Stimulated activated CD8-positive, alpha-beta memory T cell treated with anti-CD3 and anti-CD28 coated beads, Interleukin-4, amount 100 ng/mL, for 24 hours (primary cell): ENCODE data around the gene GPI.
A peak's percentile ranks its signal among the peaks of the same experiment; 100 is the strongest.
"Not testable (repeated sequence)": the region's sequence is repeated elsewhere in the genome, so short reads cannot be mapped to it uniquely, and the experiment has no call there.

Source experiments
- DNase-seq: peaks from one replicate; pipeline ENCODE4 v3.0.0-alpha.2; 2020; ENCODE audit warnings: low read depth

Gene GPI

DNA sequence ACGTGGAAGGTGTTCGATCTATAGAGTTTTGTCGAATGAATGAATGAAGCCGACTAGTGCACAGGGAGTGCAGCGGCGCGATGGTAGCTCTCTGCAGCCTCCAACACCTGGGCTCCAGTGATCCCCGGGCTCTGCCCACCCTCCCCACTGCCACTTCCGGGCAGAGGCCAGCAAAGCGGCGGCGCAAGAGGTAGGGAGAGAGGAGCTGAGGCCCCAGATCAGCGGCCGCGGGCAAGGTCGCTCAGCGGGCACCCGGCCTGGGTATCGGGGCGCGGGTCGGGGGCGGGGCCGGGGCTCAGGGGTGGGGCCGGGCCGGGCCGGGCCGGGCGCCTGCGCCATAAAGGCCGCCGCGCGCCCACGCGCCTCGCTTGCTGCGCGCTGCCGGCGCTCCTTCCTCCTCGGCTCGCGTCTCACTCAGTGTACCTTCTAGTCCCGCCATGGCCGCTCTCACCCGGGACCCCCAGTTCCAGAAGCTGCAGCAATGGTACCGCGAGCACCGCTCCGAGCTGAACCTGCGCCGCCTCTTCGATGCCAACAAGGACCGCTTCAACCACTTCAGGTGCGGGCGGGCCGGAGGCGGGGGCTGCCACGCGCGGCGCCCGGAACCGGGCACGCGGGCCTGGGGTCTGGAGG is at the start of gene GPI:
Gene GPI (plus strand): TSS at position 367 of the 633 bp plus-strand sequence. CDS start 71 bp downstream, at position 438.
- DNase-seq: peak; percentile 64

DNA sequence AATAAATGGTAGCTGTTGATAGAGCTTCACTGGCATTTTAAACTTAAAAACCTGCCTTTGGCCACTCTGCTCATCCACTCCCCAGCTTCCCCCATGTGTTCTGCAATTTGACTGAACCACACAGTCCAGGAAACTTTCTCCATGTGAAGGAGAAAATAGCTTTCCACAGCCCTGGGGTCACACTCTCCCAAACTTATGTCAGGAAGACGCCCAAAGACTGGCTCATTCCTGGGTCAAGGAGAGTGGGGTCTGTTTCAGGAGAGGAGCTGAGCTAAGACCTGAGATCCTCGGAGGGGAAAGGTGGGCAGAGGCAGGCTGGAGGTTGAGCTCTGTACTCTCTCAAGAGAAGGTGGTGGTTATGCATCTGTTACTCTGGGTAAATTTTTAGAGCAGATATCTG is 48.7 kb upstream of the GPI start:
- no peak for DNase-seq

GRCh38 chr19:34316741-34317301 is 48.2 kb upstream of the GPI start:
- no peak for DNase-seq

DNA sequence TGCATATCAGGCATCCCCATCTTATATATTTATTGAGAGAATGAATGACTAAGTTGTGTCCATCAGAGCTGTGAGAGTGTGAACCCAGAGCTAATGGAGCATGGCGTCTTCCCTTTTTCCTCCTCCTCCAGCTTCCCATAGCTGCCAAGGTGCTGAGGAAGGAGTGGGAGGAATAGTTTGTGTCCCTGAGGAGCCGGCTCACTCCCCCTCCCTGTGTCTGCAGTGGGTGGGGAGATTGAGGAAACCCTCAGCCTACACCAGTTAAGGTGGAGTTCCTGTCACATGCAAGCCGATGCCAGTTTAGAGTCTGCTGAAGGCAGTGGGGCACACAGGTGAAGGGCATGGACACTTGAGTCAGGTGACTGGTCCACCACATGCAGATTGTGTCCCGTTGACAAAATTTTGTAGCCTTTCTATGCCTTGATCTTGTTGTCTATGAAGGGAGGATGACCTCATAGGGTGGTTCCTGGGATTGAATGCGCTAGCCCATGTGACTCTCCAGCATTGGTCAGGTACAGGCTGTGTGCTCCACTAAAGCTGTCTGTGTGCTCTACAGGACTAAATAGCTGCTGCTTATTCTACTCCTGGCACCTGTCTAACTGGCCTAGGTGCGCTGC is 47.6 kb upstream of the GPI start:
- no peak for DNase-seq

DNA sequence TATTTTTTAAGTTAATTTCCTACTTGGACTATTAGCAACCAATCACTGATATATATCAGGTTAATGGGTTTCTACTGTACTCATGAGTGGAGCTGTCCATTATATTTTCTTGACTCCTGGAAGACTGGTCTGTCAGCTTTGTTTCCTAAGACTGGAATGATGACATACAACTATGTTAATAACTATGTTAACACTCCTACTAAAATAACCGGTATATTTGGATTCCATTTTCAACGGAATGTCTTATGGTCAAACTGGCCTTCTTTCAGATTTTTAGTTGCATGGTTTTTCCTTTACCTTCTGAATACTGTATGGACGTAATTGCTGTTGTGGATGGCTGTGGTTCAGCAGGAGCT is 45.8 kb upstream of the GPI start:
- no peak for DNase-seq

DNA sequence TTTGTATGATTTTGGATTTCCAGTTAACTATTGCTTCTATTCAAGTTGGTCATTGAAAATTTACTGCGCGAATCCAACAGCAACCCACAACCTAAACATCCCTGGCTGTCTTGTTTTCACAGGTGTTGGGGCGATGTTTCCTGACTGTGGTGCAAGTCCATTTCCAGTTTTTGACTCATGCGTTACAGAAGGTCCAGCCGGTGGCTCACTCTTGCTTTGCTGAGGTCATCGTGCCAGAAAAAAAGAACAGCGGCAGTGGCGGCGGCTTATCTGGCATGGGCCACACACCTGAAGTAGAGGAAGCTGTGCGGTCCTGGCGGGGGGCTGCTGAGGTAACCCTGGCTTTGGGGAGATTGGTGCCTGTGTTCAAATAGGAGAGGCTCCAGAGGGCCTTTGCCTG is 45.2 kb upstream of the GPI start:
- DNase-seq: no peak

GRCh38 chr19:34320277-34320676 is 44.7 kb upstream of the GPI start:
- no peak for DNase-seq

- DNase-seq: no peak
Observed at GRCh38 chr19:34321735-34322134, 43.3 kb upstream of the GPI start.

DNA sequence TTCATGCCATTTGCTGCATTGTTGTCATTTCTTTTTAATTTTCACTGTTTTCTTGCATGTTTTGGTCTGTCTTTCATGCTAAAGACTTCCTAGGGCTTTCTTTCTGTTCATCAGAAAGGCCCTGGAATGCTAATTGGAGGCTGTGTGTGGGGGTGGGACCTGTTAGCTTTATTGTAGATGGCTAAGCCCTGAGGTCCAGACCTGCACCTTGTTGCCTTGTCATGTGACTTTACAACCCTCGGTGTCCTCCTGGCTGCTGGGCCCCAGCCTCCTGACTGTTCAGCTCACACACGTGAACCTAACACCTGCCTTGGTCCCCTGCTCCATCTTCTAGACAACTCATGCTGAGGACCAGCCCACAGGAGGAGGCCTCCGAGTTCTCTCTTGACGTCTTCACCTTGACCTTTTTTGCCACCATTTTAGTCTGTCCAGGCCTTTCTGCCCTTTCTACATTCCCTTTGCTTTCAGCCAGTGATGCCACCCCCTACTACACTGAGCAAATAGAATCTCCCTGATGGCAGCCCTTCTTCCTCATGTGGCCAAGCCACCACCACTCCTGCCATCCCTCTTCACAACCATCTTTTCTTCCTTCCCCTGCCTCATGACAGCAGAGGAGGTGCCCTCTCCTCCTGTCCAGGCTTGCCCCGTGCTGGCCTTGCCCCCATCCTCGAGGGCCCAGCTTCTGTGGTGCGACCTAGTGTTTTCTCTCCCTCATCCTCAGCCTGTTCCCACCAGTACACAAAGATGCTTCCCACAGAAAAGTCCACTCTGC is 41.4 kb upstream of the GPI start:
- no peak for DNase-seq

DNA sequence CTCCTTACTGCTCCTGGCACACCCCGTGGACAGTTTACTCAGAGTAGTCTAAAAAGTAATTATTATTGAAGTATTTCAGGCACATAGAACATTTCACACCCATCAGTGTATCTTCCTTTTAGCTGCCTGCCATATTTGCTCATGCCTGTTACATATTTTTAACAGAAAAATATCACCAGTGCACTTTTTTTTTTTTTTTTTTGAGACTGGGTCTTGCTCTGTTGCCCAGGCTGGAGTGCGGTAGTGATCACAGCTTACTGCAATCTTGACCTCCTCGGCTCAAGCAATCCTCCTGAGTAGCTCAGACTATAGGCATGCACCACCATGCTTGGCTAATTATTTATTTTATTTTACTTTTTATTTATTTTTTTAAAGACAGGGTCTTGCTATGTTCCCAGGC is 40.7 kb upstream of the GPI start:
- DNase-seq: no peak

DNA sequence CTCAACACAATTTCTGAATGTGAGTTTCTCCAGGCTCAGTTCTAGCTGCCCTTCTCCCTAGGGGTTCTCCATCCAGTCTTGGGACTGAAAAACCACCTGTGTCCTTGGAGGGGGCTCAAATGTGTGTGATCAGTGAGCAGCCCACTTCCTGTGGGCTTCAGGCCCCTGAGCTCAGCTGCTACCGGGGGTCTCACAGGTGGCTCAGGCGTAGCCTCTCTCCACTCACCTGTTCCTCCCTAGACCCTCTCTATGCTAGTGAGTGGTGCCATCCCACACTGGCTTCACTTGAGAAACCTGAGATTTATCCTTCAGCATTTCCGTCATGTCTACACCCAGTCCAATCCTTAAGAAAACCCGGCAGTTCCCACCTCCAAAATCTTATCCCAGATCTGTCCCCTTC is 39.8 kb upstream of the GPI start:
- no peak for DNase-seq

- no peak for DNase-seq
Observed at GRCh38 chr19:34325981-34326787, 38.8 kb upstream of the GPI start.

- DNase-seq: no peak
Observed at GRCh38 chr19:34327851-34328250, 37.1 kb upstream of the GPI start.

GRCh38 chr19:34328982-34329381 is 36.0 kb upstream of the GPI start:
- DNase-seq: no peak

- DNase-seq: no peak
Observed at GRCh38 chr19:34330116-34330515, 34.9 kb upstream of the GPI start.

DNA sequence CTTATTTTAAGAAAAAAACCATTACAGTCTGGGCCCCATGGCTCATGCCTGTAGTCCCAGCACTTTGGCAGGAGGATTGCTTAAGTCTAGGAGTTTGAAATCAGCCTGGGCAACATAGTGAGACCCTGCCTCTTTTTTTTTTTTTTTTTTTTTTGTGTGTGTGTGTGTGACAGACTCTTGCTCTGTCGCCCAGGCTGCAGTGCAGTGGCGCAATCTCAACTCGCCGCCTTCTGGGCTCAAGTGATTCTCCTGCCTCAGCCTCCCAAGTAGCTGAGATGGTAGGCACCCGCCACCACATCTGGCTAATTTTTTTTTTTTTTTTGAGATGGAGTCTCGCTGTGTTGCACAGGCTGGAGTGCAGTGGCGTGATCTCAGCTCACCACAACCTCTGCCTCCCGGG is 34.4 kb upstream of the GPI start:
- DNase-seq: not testable (repeated sequence)

DNA sequence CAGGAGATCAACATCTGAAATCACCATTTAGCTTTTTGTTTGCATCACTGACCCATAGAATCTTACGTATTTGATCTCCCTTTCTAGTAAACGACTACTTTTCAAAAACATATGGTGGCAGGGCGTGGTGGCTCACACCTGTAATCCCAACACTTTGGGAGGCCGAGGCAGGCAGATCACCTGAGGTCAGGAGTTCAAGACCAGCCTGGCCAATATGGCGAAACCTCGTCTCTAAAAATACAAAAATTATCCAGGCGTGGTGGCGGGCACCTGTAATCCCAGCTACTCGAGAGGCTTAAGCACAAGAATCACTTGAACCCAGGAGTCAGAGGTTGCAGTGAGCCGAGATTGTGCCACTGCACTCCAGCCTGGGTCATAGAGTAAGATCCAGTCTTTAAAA is 33.4 kb upstream of the GPI start:
- DNase-seq: not testable (repeated sequence)

DNA sequence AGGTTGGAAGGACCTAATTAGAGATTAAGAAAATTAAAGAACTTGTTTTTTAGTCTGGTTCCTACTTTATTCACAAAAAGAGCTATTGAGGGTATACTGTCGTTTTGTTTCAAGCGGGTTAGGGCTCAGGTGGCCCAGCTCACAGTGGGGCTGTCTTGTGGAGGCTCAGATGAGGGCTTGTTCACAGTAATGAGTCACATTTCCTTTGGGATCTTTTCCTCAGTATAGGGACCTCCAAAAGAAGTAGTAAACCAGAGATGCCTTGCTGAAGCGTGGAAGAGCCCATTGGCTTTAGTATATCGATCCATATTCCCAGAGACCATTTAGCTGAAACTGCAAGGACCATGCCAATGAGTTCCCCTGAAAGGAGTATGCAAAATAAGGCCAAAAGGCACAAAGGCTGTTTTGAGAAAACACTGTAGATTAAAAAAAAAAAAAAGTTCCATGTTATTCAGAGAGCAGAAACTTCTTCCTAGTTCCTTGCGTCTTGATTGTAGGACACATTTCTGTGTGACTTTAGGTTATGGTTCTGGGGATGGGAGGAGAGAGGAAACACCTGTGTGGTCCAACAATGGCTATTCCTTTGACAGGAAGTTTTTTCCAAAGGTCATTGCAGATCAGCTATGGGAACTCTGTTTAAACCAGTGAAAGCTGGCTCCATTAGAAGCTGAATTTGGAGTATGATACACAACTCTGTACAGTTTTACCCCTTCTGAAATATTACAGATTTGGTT is 32.8 kb upstream of the GPI start:
- DNase-seq: no peak

DNA sequence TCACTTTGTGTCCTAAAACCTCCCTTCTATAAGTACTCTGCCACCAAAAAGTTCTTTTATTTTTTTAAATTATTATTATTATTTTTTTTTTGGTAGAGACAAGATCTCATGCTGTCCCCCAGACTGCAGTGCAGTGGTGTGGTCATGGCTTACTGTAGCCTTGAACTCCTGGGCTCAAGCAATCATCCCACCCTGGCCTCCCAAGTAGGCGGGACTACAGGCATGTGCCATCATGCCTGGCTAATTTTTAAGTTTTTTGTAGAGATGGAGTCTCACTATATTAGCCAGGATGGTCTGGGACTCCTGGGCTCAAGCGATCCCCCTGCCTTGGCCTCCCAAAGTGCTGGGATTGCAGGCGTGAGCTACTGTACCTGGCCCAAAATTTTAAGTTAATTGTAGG is 29.1 kb upstream of the GPI start:
- DNase-seq: no peak

DNA sequence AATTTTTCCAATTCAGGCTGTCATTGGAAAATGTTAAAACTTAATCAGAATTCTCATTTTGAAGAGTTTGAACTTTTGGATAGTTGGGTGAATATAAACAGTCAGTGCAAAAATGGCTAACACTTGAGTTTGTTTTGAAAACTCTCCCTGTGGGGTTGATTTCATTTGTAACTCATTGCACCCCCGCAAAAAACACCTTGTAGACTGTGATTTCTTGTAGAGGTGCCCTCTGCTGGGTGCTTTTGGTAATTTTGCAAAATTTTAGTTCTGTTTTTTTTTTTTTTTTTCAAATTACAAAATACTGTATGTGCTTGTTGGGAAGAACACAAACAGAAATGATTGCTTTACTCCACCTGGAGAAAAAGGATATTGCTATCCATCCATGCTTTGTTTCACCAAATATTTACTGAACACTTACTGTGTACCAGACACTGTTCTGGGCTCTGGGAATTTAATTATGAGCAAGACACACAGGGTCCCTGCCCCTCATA is 28.2 kb upstream of the GPI start:
- no peak for DNase-seq

DNA sequence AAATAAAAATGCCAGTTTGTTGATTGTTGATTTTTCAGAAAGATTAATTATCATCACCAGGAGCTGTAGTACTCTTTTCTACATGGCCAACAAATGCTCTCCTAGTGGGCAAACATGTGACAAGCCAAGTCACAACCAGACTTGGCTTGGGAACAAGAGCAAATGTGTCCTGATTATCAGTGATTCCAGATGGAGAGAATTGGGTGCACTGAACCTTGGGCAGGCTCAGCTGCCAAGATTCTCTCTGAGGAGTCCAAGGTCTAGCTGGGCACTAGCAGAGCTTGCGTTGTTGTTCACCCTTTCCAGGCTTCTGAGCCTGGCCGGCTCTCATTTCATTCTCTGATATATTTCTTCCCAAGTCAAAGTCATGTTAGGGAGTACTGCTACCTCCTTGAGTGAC is 27.3 kb upstream of the GPI start:
- DNase-seq: no peak
